Common myeloid progenitor, CD34-positive (primary cell): ENCODE data around the gene CLPTM1L.

Experiments
- CTCF ChIA-PET: fragments of 350-600 bp; sonication (Branson Sonifier 250); formaldehyde crosslinking; loops from one replicate; lab custom pipeline; 2021; ENCODE audit warnings: antibody characterized with exemption; lab: Charles Lee
- POLR2A ChIA-PET: fragments of 350-600 bp; sonication (Branson Sonifier 250); formaldehyde crosslinking; loops from one replicate; lab custom pipeline; 2021; ENCODE audit warnings: antibody characterized with exemption; lab: Charles Lee
- DNase-seq, 3 donors: peaks; one replicate each; pipeline versions ENCODE4 v3.0.0 to v3.0.0-alpha.2; 2013
- H3K27ac ChIP-seq, 2 experiments: 1 replicate in 1 of 2; 2 replicates in 1 of 2; pipeline ENCODE4 v1.7.0; 2013; ENCODE audit warnings: inconsistent platforms in 2 of 2, low read length in 2 of 2, mild to moderate bottlenecking in 2 of 2, low read depth in 1 of 2, moderate library complexity in 1 of 2; ENCODE audit not compliant: severe bottlenecking in 2 of 2, insufficient read depth in 1 of 2, poor library complexity in 1 of 2
- H3K27me3 ChIP-seq, 5 experiments: replicated peaks in 2 of 5; 1 replicate in 3 of 5; 2 replicates in 2 of 5; pipeline versions ENCODE4 v1.6.1 to v1.7.0; 2013; ENCODE audit warnings: low read length in 4 of 5, mild to moderate bottlenecking in 2 of 5, moderate library complexity in 2 of 5, inconsistent platforms in 1 of 5; ENCODE audit not compliant: insufficient read depth in 5 of 5, control insufficient read depth in 4 of 5
- H3K36me3 ChIP-seq, 4 experiments: 1 replicate in 2 of 4; 2 replicates in 2 of 4; pipeline versions ENCODE4 v1.6.1 to v1.7.0; 2013; ENCODE audit warnings: low read length in 3 of 4, control low read depth in 1 of 4, mild to moderate bottlenecking in 1 of 4; ENCODE audit not compliant: control insufficient read depth in 4 of 4, insufficient read depth in 4 of 4
- H3K4me1 ChIP-seq, 4 experiments: 1 replicate in 3 of 4; 2 replicates in 1 of 4; pipeline versions ENCODE4 v1.6.1 to v1.7.1; 2013; ENCODE audit warnings: low read length in 3 of 4, mild to moderate bottlenecking in 3 of 4, control low read depth in 1 of 4, inconsistent platforms in 1 of 4, moderate library complexity in 1 of 4; ENCODE audit not compliant: control insufficient read depth in 4 of 4, insufficient read depth in 4 of 4; ENCODE audit errors: control extremely low read depth in 1 of 4
- H3K4me3 ChIP-seq, 7 experiments: 1 replicate in 4 of 7; 2 replicates in 3 of 7; pipeline versions ENCODE4 v1.5.1 to v1.7.0; 2013; ENCODE audit warnings: mild to moderate bottlenecking in 7 of 7, low read length in 6 of 7, moderate library complexity in 6 of 7, inconsistent platforms in 2 of 7, low read depth in 2 of 7, control low read depth in 1 of 7; ENCODE audit not compliant: insufficient read depth in 4 of 7, control insufficient read depth in 1 of 7; ENCODE audit errors: extremely low read depth in 1 of 7
- H3K9me3 ChIP-seq, 5 experiments: 1 replicate in 4 of 5; 2 replicates in 1 of 5; pipeline versions ENCODE4 v1.6.1 to v1.7.1; 2013; ENCODE audit warnings: low read length in 4 of 5, mild to moderate bottlenecking in 2 of 5, inconsistent platforms in 1 of 5, low read depth in 1 of 5, moderate library complexity in 1 of 5; ENCODE audit not compliant: control insufficient read depth in 4 of 5, insufficient read depth in 2 of 5; ENCODE audit errors: control extremely low read depth in 1 of 5
- WGBS: methylation state at CpG from one replicate; pipeline ENCODE4 v1.1.5; 2013; ENCODE audit not compliant: insufficient coverage; 5-methylcytosine and 5-hydroxymethylcytosine counted together

CLPTM1L gene

DNA sequence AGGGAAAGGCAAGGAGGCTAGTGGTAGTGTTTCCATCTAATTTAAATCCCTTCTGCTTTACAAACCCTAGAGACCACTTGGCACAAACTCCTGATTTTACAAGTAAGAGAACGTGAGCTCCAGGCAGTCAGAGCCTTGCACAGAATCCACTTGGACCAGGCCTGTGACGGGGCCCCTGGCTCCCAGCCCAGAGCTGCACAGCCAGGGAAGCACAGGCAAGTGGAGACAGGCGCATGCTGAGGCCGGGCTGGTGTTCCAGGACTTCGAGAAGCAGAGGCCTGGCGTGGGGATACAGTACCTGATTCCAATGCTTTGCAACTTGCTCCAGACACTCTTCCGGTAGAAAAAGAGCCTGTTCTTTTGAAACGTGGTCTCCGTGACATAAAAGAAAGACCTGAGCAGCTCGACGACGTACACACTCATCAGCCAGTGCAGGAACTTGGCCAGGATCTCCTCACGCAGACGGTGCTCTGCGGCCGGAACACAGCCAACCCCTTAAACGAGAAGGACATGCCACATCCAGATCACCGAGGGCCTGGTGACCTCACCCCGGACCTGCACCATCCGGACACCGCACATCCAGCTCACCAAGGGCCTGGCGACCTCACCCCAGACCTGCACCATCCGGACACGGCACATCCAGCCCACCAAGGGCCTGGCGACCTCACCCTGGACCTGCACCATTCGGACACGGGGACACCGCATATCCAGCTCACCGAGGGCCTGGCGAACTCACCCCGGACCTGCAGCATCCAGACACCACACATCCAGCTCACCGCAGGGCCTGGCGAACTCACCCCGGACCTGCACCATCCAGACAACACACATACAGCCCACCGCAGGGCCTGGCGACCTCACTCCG is 62.5 kb downstream of the CLPTM1L start:
- Histone ChIP-seq H3K27me3 (no peaks in the 10 kb centered on the region), H3K4me3 (no peak overlapping the region), H3K9me3 (peaks cover 0 to 20% (median 8%) of the 10 kb centered on the region in 5 experiments), H3K36me3 (peaks cover 0 to 12% (median 8%) of the 10 kb centered on the region in 4 experiments), H3K27ac (no peak overlapping the region), H3K4me1 (no peaks in the 10 kb centered on the region)
- 94% methylated on average over 26 of the region's 37 CpGs for WGBS
- ChIA-PET POLR2A (no interaction called here), CTCF (no interaction called here)
- DNase-seq = no peak

DNA sequence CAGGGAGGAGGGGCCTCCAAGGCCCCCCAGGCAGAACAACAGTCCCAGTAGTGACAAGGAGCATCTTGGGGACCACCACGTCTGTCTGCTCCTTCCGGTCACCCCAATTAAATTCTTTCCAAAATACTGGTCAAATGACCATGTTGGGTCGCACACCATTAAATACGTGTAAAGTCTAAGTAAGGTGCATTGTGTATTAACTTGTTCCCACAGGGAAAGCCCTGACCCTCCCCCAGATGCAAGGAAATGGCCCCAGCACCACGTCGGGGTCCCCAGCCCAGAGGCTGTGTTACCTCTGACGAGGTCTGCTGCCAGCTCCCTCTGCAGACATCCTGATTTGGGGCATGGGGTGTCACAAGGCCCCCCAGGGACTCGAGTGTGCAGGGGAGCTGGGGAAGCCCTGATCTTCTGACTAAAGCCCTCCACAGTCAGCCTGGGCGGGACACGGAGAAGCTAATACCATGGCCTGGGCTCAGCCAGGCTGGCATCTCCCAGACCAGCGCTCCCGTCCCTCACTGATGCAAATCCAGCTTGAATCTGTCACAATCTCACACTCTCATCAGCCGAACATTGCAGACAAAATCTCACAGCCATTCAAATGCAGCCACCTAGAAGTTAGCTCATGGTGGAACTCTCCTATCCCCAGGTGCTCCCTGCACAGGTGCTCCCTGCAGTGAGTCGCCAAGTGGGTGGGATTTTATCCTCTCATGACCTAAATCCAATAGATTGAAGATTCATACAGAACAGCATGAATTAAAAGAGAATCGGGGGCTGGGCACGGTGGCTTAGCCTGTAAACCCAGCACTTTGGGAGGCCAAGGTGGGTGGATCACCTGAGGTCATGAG is 63.6 kb downstream of the CLPTM1L start:
- WGBS = 94% methylated on average over 12 of the region's 16 CpGs
- POLR2A ChIA-PET = no interaction called here

DNA sequence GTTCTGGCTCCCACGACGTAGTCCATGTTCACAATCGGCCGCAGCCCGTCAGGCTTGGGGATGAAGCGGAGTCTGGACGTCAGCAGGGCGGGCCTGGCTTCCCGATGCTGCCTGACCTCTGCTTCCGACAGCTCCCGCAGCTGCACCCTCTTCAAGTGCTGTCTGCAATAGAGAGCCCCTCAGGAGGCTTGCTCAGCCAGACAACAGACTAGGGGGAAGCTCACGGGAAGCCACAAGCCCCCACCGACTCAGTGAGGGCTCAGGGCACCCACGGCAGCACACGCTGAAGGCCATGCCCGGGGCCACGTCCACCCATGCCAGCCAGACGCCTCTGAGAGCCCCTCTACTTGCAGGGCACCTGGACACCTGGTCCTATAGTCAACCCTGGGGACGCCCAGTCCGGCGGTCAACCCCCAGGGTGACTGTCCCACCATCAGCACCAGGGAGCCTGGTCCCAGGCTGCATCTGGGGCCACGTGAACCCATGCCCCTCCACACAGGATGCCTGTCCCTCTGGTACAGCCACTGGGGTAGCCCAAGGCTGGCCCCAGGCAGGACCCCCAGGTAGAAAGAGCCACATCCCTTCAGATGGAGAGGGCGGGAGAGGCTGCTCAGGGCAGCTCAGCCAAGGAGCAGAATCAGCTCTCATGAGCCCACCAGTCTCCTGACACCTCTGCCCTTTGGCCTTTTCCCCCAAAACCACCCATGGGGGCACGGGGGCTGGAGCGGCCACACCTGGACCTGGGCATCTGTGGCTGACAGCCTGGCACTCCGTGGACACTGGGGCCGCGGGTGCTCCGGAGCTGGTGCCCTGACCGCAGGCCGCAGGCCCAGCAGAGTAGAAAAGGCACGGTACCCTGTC is 64.5 kb downstream of the CLPTM1L start:
- Histone ChIP-seq H3K36me3 (peaks cover 0 to 11% (median 8%) of the 10 kb centered on the region in 4 experiments), H3K27me3 (no peaks in the 10 kb centered on the region), H3K4me3 (no peak overlapping the region), H3K9me3 (peaks cover 0 to 29% (median 11%) of the 10 kb centered on the region in 5 experiments), H3K4me1 (no peaks in the 10 kb centered on the region), H3K27ac (no peak overlapping the region)
- ChIA-PET CTCF (no interaction called here), POLR2A (no interaction called here)
- WGBS = 97% methylated on average over 32 of the region's 32 CpGs
- no peak for DNase-seq

More for the DNA sequence above, 63.6 kb downstream of the CLPTM1L start:
- peaks cover 0 to 11% (median 8%) of the 10 kb centered on the region in 4 experiments for H3K36me3 ChIP-seq
- CTCF ChIA-PET = interaction anchor here (0.8 kb wide), 1 partner anchor 9 kb away, joined by 3 read pairs; no protein-coding TSS in a partner anchor
- no peaks in the 10 kb centered on the region for H3K4me1 ChIP-seq
- no peaks in the 10 kb centered on the region for H3K27me3 ChIP-seq
- no peak for DNase-seq
- H3K27ac ChIP-seq = no peak overlapping the region
- peaks cover 0 to 29% (median 11%) of the 10 kb centered on the region in 5 experiments for H3K9me3 ChIP-seq
- no peak overlapping the region for H3K4me3 ChIP-seq

DNA sequence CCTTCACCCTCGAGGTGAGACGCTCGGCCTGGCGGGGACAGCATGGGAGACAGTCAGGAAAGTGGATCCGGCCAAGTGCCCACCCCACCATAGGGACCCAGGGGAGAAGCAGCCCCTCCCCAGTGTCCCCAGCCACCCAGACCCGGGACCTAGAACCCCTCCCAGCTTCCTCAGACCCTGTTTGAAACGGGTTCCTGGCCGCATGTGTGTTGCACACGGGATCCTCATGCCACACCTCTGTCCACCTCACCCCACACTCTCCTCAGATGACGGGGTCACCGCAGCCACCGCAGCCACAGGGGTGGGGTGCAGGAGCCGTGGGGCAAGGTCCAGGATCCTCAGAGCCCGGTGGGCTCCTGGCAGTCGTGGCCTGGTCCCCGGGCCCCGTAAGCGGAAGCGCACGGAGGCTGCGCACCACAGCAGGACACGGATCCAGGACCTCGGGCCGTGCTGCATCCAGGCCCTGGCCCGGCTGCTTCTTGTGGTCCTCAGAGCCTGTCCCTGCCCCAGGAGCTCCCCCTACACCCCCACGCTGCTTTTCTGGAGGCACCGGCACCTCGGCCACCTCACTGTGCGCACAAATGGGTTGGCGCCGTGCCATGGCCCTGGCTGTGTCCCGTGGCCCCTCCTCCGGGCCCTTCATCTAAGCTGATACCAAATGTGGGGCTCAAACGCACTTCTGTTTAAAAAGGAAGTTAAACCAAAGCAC is 65.3 kb downstream of the CLPTM1L start:
- no peaks in the 10 kb centered on the region for H3K27me3 ChIP-seq
- H3K36me3 ChIP-seq = peaks cover 0 to 11% (median 8%) of the 10 kb centered on the region in 4 experiments
- H3K4me3 ChIP-seq = no peak overlapping the region
- DNase-seq = no peak
- no peak overlapping the region for H3K27ac ChIP-seq
- H3K4me1 ChIP-seq = no peaks in the 10 kb centered on the region
- CTCF ChIA-PET = no interaction called here
- POLR2A ChIA-PET = no interaction called here
- H3K9me3 ChIP-seq = peaks cover 0 to 29% (median 11%) of the 10 kb centered on the region in 5 experiments
- 97% methylated on average over 29 of the region's 34 CpGs for WGBS

DNA sequence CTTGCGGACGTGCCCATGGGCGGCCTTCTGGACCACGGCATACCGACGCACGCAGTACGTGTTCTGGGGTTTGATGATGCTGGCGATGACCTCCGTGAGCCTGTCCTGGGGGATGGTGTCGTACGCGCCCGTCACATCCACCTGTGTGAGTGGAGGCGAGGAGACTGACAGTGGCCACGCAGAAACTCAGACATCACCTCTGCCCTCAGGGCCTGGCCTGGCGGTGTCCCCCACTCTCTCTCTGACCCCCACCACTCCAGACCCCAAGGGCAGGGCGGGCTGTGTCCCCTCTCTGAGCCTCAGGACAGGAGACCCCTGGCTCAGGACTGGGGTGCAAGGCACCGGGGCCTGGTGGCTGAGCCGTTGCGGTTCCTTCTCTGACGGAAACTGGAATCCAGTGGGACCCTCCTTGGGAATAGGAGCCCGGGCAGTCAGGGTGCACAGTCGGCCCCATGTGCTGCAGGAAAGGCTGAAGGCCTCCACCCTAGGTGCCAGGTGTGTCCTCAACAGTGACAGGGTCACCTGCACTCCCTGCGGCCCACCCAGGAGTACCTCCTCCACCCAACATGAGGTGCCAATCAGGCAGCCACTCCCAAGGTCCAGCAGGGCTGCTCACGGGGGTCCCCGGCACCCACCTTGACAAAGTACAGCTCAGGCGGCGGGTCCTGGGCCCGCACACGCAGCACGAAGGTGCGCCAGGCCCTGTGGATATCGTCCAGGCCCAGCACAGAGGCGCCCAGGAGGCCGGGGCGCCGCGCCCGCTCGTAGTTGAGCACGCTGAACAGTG is 66.0 kb downstream of the CLPTM1L start:
- ChIA-PET CTCF (no interaction called here), POLR2A (no interaction called here)
- no peaks in the 10 kb centered on the region for H3K4me1 ChIP-seq
- H3K9me3 ChIP-seq = peaks cover 0 to 29% (median 11%) of the 10 kb centered on the region in 5 experiments
- 99% methylated on average over 42 of the region's 42 CpGs for WGBS
- H3K4me3 ChIP-seq = no peak overlapping the region
- H3K27ac ChIP-seq = no peak overlapping the region
- H3K36me3 ChIP-seq = peaks cover 0 to 11% (median 8%) of the 10 kb centered on the region in 4 experiments
- H3K27me3 ChIP-seq = no peaks in the 10 kb centered on the region
- DNase-seq = no peak

DNA sequence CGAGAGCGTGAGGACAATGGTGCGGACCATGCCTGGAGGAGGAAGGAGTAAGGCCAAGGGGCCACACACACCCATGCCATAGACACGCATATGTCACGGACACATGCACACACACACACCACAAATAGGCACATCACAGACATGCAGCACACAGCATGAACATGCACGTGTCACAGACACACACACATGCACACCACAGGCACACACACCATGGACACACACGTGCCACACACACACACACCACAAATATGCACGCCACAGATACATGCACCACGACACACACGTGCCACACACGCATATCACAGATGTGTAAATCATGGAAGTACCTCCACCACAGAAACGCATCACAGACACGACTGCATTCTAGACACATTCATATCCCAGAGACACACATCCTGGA is 66.7 kb downstream of the CLPTM1L start:
- WGBS = 91% methylated on average over 9 of the region's 13 CpGs
- Histone ChIP-seq H3K27ac (no peak overlapping the region), H3K4me1 (no peaks in the 10 kb centered on the region), H3K4me3 (no peak overlapping the region), H3K27me3 (no peaks in the 10 kb centered on the region), H3K9me3 (peaks cover 0 to 29% (median 11%) of the 10 kb centered on the region in 5 experiments), H3K36me3 (peaks cover 0 to 11% (median 8%) of the 10 kb centered on the region in 4 experiments)
- CTCF ChIA-PET = no interaction called here
- POLR2A ChIA-PET = no interaction called here
- DNase-seq = no peak
